Endothelial cell of umbilical vein (primary cell): ENCODE data around the gene NTN4.

ENCODE experiments used
- EZH2 ChIP-seq: IDR thresholded peaks from 2 replicates; pipeline ENCODE4 v1.6.1; 2012; ENCODE audit warnings: borderline replicate concordance, low read depth, mild to moderate bottlenecking, moderate library complexity, low read length, inconsistent platforms; ENCODE audit not compliant: severe bottlenecking
- FOS ChIP-seq: IDR thresholded peaks from 2 replicates; pipeline ENCODE4 v1.6.1; 2011; ENCODE audit warnings: mild to moderate bottlenecking, low read length, moderate library complexity, borderline replicate concordance; ENCODE audit not compliant: insufficient read depth
- GATA2 ChIP-seq: IDR thresholded peaks from 2 replicates; pipeline ENCODE4 v1.7.0; 2011; ENCODE audit warnings: low read depth, mild to moderate bottlenecking, moderate library complexity, mixed read lengths, low read length; ENCODE audit not compliant: insufficient read length, insufficient read depth
- POLR2A ChIP-seq: IDR thresholded peaks from 2 replicates; pipeline ENCODE4 v1.6.1; 2012; ENCODE audit warnings: low read depth, mild to moderate bottlenecking, control low read depth, low read length
- POLR2AphosphoS5 ChIP-seq: IDR thresholded peaks from 2 replicates; pipeline ENCODE4 v1.6.1; 2012; ENCODE audit warnings: low read depth, mild to moderate bottlenecking, control low read depth, low read length, moderate library complexity; ENCODE audit not compliant: insufficient read depth
- TF ChIP-seq, protein P1 (sequence below), 2 donors: IDR thresholded peaks; 1 replicate in 1 of 2; 2 replicates in 1 of 2; pipeline ENCODE4 v1.5.1; 2011; ENCODE audit warnings: low read length in 2 of 2, mild to moderate bottlenecking in 2 of 2, moderate library complexity in 2 of 2, control low read depth in 1 of 2, inconsistent platforms in 1 of 2, low read depth in 1 of 2; ENCODE audit not compliant: insufficient read depth in 1 of 2; ENCODE audit errors: extremely low read depth in 1 of 2
- TF ChIP-seq, protein P2 (sequence below): IDR thresholded peaks from 2 replicates; pipeline ENCODE4 v1.6.1; 2011; ENCODE audit not compliant: insufficient read depth, insufficient read length

GRCh38 chr12:95784286-95784685 is 6.3 kb downstream of the NTN4 start:
- TF ChIP-seq, protein P1, sequence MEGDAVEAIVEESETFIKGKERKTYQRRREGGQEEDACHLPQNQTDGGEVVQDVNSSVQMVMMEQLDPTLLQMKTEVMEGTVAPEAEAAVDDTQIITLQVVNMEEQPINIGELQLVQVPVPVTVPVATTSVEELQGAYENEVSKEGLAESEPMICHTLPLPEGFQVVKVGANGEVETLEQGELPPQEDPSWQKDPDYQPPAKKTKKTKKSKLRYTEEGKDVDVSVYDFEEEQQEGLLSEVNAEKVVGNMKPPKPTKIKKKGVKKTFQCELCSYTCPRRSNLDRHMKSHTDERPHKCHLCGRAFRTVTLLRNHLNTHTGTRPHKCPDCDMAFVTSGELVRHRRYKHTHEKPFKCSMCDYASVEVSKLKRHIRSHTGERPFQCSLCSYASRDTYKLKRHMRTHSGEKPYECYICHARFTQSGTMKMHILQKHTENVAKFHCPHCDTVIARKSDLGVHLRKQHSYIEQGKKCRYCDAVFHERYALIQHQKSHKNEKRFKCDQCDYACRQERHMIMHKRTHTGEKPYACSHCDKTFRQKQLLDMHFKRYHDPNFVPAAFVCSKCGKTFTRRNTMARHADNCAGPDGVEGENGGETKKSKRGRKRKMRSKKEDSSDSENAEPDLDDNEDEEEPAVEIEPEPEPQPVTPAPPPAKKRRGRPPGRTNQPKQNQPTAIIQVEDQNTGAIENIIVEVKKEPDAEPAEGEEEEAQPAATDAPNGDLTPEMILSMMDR (IDR thresholded peaks at IDR 0.05; ENCODE audit: extremely low read depth in 1 of 2, insufficient read depth in 1 of 2, low read depth in 1 of 2, low read length in 2 of 2) = no peak
- TF ChIP-seq POLR2A = no peak
- TF ChIP-seq GATA2 = no peak
- no peak for TF ChIP-seq FOS
- TF ChIP-seq, protein P2, sequence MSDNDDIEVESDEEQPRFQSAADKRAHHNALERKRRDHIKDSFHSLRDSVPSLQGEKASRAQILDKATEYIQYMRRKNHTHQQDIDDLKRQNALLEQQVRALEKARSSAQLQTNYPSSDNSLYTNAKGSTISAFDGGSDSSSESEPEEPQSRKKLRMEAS = no peak
- no peak for TF ChIP-seq EZH2
- TF ChIP-seq POLR2AphosphoS5 = no peak
